Gastrocnemius medialis (tissue), 4 donors: Measurements from ENCODE around the gene ZNF521.

Experiments used
- POLR2A ChIP-seq, 2 donors: fragments of 450-650 bp; IDR thresholded peaks; one replicate each; pipeline ENCODE4 v1.6.1; 2017; ENCODE audit warnings: antibody characterized with exemption in 2 of 2, mild to moderate bottlenecking in 2 of 2, moderate library complexity in 2 of 2
- TF ChIP-seq, protein P1 (sequence below), 5 experiments: fragments of 450-650 bp in 3 of 5; fragments of 200-600 bp in 2 of 5; sonication (generic) in 2 of 5; IDR thresholded peaks in 4 of 5; conservative IDR thresholded peaks in 1 of 5; 1 replicate in 4 of 5; 2 replicates in 1 of 5; pipeline ENCODE4 v1.5.1; 2016 to 2019; ENCODE audit warnings: antibody characterized with exemption in 5 of 5, mild to moderate bottlenecking in 3 of 5, moderate library complexity in 3 of 5

DNA sequence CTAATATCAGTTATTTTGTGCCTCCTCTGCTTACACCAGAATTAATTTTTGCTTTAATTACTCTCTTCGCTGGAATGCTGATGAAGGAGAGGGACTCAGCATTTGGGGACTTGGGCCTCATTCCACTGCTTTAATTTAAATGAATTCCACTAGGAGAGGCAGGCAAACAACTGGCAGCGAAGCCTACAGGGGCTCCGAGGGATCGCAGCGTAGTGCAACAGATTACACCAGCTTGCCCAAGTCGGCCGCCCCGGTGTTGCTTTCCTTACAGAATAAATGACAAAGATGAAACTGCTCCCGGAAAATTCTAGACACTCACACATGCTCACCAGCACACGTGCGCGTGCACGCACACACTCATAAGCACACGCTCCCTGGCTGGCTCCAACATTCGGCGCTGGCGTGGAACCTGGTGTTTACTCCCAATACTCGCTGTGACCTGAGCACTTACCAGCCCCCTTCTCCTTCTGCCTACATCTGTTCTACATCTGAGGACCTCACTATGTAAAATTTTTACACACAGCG lies 175.4 kb downstream of the ZNF521 start:
- TF ChIP-seq, protein P1, sequence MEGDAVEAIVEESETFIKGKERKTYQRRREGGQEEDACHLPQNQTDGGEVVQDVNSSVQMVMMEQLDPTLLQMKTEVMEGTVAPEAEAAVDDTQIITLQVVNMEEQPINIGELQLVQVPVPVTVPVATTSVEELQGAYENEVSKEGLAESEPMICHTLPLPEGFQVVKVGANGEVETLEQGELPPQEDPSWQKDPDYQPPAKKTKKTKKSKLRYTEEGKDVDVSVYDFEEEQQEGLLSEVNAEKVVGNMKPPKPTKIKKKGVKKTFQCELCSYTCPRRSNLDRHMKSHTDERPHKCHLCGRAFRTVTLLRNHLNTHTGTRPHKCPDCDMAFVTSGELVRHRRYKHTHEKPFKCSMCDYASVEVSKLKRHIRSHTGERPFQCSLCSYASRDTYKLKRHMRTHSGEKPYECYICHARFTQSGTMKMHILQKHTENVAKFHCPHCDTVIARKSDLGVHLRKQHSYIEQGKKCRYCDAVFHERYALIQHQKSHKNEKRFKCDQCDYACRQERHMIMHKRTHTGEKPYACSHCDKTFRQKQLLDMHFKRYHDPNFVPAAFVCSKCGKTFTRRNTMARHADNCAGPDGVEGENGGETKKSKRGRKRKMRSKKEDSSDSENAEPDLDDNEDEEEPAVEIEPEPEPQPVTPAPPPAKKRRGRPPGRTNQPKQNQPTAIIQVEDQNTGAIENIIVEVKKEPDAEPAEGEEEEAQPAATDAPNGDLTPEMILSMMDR (IDR thresholded peaks at IDR 0.05 in 4 of 5, conservative IDR thresholded peaks at IDR 0.05 in 1 of 5): no peak
- no peak for TF ChIP-seq POLR2A (IDR thresholded peaks at IDR 0.05)
